SK-N-MC (cell line): ENCODE measurements around the gene CAPN11.

Experiments
- EZH2 ChIP-seq: fragments of 200-600 bp; sonication (generic); IDR thresholded peaks from one replicate; pipeline ENCODE4 v1.6.1; 2017; ENCODE audit warnings: antibody characterized with exemption
- FOXP2 ChIP-seq: optimal IDR thresholded peaks from 2 replicates; pipeline ENCODE3; 2011; ENCODE audit warnings: mild to moderate bottlenecking, moderate library complexity; ENCODE audit not compliant: insufficient read depth; ENCODE audit errors: extremely low read length, control extremely low read depth
- POLR2AphosphoS5 ChIP-seq: IDR thresholded peaks from 2 replicates; pipeline ENCODE4 v1.6.1; 2012; ENCODE audit warnings: mild to moderate bottlenecking, low read depth, low read length, borderline replicate concordance

GRCh38 chr6:44150317-44150917, 8.2 kb upstream of the CAPN11 start:
- TF ChIP-seq POLR2AphosphoS5, result no peak
- no peak for TF ChIP-seq EZH2
- no peak for TF ChIP-seq FOXP2
